ENCODE results near the gene RIMOC1.

Gene RIMOC1

GRCh38 chr5:41903382-41903891 lies 707 bp upstream of the RIMOC1 start:
- TF ChIP-seq, protein P1, sequence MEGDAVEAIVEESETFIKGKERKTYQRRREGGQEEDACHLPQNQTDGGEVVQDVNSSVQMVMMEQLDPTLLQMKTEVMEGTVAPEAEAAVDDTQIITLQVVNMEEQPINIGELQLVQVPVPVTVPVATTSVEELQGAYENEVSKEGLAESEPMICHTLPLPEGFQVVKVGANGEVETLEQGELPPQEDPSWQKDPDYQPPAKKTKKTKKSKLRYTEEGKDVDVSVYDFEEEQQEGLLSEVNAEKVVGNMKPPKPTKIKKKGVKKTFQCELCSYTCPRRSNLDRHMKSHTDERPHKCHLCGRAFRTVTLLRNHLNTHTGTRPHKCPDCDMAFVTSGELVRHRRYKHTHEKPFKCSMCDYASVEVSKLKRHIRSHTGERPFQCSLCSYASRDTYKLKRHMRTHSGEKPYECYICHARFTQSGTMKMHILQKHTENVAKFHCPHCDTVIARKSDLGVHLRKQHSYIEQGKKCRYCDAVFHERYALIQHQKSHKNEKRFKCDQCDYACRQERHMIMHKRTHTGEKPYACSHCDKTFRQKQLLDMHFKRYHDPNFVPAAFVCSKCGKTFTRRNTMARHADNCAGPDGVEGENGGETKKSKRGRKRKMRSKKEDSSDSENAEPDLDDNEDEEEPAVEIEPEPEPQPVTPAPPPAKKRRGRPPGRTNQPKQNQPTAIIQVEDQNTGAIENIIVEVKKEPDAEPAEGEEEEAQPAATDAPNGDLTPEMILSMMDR (IDR thresholded peaks at IDR 0.05; ENCODE audit: low read depth, low read length) = no peak
- no peak for TF ChIP-seq MAX (IDR thresholded peaks at IDR 0.05; ENCODE audit: low read depth, low read length)
- TF ChIP-seq POLR2A (IDR thresholded peaks at IDR 0.05; ENCODE audit: extremely low read depth, insufficient read length) = no peak
- no peak for TF ChIP-seq MYC (IDR thresholded peaks at IDR 0.05; ENCODE audit: low read depth, low read length)
- H3K4me3 ChIP-seq (ENCODE audit: low read depth, low read length) = peak overlapping the region; percentile 89
- DNase-seq (ENCODE audit: low read depth) = no peak

- TF ChIP-seq MAX (IDR thresholded peaks at IDR 0.05; ENCODE audit: low read depth, low read length) = no peak
- TF ChIP-seq, protein P1 (IDR thresholded peaks at IDR 0.05; ENCODE audit: low read depth, low read length) = no peak
- TF ChIP-seq POLR2A (IDR thresholded peaks at IDR 0.05; ENCODE audit: extremely low read depth, insufficient read length) = no peak
- TF ChIP-seq MYC (IDR thresholded peaks at IDR 0.05; ENCODE audit: low read depth, low read length) = no peak
Observed at GRCh38 chr5:41906151-41906550, 2.0 kb downstream of the RIMOC1 start.

GRCh38 chr5:41908374-41909079 lies 4.4 kb downstream of the RIMOC1 start:
- peak; percentile 22 for DNase-seq (ENCODE audit: low read depth)
- TF ChIP-seq MAX (IDR thresholded peaks at IDR 0.05; ENCODE audit: low read depth, low read length) (no peak), MYC (IDR thresholded peaks at IDR 0.05; ENCODE audit: low read depth, low read length) (no peak), POLR2A (IDR thresholded peaks at IDR 0.05; ENCODE audit: extremely low read depth, insufficient read length) (no peak)
- TF ChIP-seq, protein P1 (IDR thresholded peaks at IDR 0.05; ENCODE audit: low read depth, low read length) = no peak
- no peak overlapping the region for H3K4me3 ChIP-seq (ENCODE audit: low read depth, low read length)

More at GRCh38 chr5:41906151-41906550, 2.0 kb downstream of the RIMOC1 start:
- H3K4me3 ChIP-seq (ENCODE audit: low read depth, low read length) = no peak overlapping the region
- DNase-seq (ENCODE audit: low read depth) = no peak

GRCh38 chr5:41918105-41918504 lies 14.0 kb downstream of the RIMOC1 start:
- TF ChIP-seq, protein P1 (IDR thresholded peaks at IDR 0.05; ENCODE audit: low read depth, low read length) = no peak
- TF ChIP-seq MYC (IDR thresholded peaks at IDR 0.05; ENCODE audit: low read depth, low read length) (no peak), POLR2A (IDR thresholded peaks at IDR 0.05; ENCODE audit: extremely low read depth, insufficient read length) (no peak), MAX (IDR thresholded peaks at IDR 0.05; ENCODE audit: low read depth, low read length) (no peak)
- no peak overlapping the region for H3K4me3 ChIP-seq (ENCODE audit: low read depth, low read length)
- no peak for DNase-seq (ENCODE audit: low read depth)

- no peak for DNase-seq (ENCODE audit: low read depth)
- no peak for TF ChIP-seq POLR2A (IDR thresholded peaks at IDR 0.05; ENCODE audit: extremely low read depth, insufficient read length)
- TF ChIP-seq, protein P1 (IDR thresholded peaks at IDR 0.05; ENCODE audit: low read depth, low read length) = no peak
- TF ChIP-seq MYC (IDR thresholded peaks at IDR 0.05; ENCODE audit: low read depth, low read length) = no peak
- no peak for TF ChIP-seq MAX (IDR thresholded peaks at IDR 0.05; ENCODE audit: low read depth, low read length)
- no peak overlapping the region for H3K4me3 ChIP-seq (ENCODE audit: low read depth, low read length)
Observed at GRCh38 chr5:41921166-41921565, 17.0 kb downstream of the RIMOC1 start.

Data from NB4 (cell line).